SJSA1 (cell line): ENCODE data around the gene GRB10. TPM values are rescaled to one million over a fixed set of nuclear protein-coding genes. Genes with fewer than 3 reads are reported as not detected.
A peak's percentile ranks its signal among the peaks of the same experiment; 100 is the strongest.

Source experiments
- DNase-seq, 2 experiments: peaks; one replicate each; pipeline ENCODE4 v3.0.0-alpha.2; 2015 to 2020; ENCODE audit warnings: low spot score in 2 of 2, low read depth in 1 of 2
- H3K27ac ChIP-seq: fragments of 250-450 bp; sonication (Bioruptor Pico); 2 replicates; pipeline ENCODE4 v1.5.1; 2020; ENCODE audit warnings: mild to moderate bottlenecking, moderate library complexity
- H3K27me3 ChIP-seq: fragments of 250-450 bp; sonication (Bioruptor Pico); replicated peaks from 2 replicates; pipeline ENCODE4 v1.5.1; 2020; ENCODE audit warnings: mild to moderate bottlenecking, moderate library complexity
- H3K36me3 ChIP-seq: fragments of 250-450 bp; sonication (Bioruptor Pico); 2 replicates; pipeline ENCODE4 v1.5.1; 2020; ENCODE audit warnings: mild to moderate bottlenecking
- H3K4me1 ChIP-seq: fragments of 250-450 bp; sonication (Bioruptor Pico); replicated peaks from 2 replicates; pipeline ENCODE4 v1.6.1; 2021; ENCODE audit warnings: mild to moderate bottlenecking
- H3K4me3 ChIP-seq: fragments of 250-450 bp; sonication (Bioruptor Pico); 2 replicates; pipeline ENCODE4 v1.5.1; 2020; ENCODE audit warnings: mild to moderate bottlenecking
- H3K9me3 ChIP-seq: fragments of 250-450 bp; sonication (Bioruptor Pico); replicated peaks from 2 replicates; pipeline ENCODE4 v1.5.1; 2020; ENCODE audit warnings: mild to moderate bottlenecking
- total RNA-seq: library from RNA; depleted of rRNA; stranded (reverse); fragments of >200 nt; shearing (Covaris generic); gene quantifications from 2 replicates; pipeline ENCODE4 v1.2.3, GENCODE V29; 2014

The GRB10 gene
- total RNA-seq, 1 experiment from 2014 or later: 3.3 TPM

DNA sequence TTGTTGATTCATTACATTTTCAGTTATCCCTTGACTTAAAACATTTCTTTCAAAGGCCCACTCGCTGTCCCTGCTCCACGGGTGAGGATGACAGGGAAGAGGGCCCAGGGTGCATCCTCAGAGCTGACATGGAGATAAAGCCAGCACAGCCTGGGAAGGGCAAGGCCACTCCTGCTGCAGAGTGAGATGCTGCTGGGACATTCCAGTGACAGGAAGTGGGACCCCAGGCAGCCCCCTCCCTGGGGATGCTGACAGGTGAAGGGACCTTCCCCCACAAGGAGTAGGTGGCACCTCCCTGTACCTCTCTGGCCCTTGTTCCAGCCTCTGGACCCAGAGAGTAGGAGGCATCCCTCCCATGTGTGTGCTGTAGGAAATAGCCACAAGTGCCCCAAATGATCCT lies 119.7 kb downstream of the GRB10 start:
- H3K27me3 ChIP-seq: no peaks in the 10 kb centered on the region
- no peak overlapping the region for H3K27ac ChIP-seq
- no peaks in the 10 kb centered on the region for H3K36me3 ChIP-seq
- no peaks in the 10 kb centered on the region for H3K9me3 ChIP-seq
- peak in 1 of 2 experiments; percentile 26 for DNase-seq
- H3K4me1 ChIP-seq: peaks cover 16% of the 10 kb centered on the region
- H3K4me3 ChIP-seq: no peak overlapping the region

DNA sequence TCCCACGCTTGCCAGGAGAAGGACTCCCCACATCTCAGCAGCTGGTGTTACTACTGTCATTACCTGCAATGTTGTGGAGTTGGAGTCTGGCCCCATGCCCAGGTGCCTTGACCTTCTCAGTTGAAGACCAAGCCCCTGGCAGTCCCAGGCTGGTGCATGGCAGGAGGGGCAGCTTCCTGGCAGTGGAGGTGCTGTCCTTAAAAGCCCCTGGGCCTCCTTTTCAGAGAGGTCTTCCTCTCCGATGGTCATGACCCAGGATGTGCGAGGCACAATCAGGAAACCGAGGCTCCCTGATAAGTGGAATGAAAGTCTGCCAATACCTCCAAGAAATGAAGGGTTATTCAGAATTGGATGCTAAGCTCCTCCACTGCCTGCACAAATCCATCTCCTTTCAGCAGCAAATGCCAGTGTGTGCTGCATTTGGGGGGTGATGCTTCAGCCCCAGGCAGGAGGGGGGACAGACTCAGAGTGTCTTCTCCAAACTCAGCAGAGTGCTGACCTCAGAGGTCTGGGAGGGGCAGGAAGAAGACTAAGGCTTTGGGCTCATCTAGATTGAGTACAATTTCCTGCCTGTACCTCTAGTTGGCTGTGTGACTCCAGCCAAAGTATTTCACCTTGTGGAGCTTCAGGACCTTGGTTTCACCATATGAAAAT lies 120.5 kb downstream of the GRB10 start:
- Histone ChIP-seq H3K4me3 (no peak overlapping the region), H3K9me3 (no peaks in the 10 kb centered on the region), H3K4me1 (peaks cover 16% of the 10 kb centered on the region), H3K27me3 (no peaks in the 10 kb centered on the region), H3K27ac (no peak overlapping the region), H3K36me3 (no peaks in the 10 kb centered on the region)
- no peak for DNase-seq

DNA sequence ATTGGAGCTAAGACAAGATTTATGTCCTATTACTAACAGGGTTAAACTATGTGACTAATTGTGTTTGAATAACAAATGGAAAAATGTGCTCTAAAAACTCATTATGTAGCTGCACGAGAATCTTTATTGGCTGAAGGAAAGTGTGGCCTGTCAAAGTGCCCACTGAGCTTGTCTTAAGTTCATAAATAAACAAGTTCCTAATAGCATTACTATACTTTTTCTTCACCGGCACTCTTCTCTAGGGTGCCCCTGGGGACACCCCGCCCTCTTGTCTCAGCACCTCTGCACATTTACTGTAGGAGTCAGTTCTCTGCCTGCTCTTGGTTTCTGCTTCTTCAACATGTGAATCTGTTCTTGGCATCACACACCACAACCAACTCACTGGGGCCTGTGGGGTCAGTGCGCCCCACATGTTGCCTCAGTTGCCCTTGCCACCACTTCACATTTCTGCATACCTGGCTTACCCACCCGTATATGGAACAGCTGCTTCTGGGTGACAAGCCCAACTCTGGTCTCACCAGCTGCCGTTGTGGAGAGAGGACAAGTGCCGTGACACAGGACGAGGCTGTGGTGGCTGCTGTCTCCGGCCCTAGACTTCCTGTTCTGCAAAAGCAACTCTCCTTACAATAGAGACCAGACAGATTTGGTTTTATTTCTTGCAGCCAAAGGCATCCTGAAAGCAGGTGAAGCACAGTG lies 121.2 kb downstream of the GRB10 start:
- Histone ChIP-seq H3K4me3 (no peak overlapping the region), H3K9me3 (no peaks in the 10 kb centered on the region), H3K27ac (no peak overlapping the region), H3K36me3 (no peaks in the 10 kb centered on the region), H3K4me1 (peaks cover 16% of the 10 kb centered on the region), H3K27me3 (no peaks in the 10 kb centered on the region)
- DNase-seq: no peak

- Histone ChIP-seq H3K27me3 (no peaks in the 10 kb centered on the region), H3K4me1 (peaks cover 16% of the 10 kb centered on the region), H3K9me3 (no peaks in the 10 kb centered on the region), H3K36me3 (no peaks in the 10 kb centered on the region), H3K27ac (no peak overlapping the region), H3K4me3 (no peak overlapping the region)
- DNase-seq: no peak
These were observed 121.9 kb downstream of the GRB10 start for GRCh38 chr7:50660830-50661175.

GRCh38 chr7:50660040-50660829 lies 122.5 kb downstream of the GRB10 start:
- Histone ChIP-seq H3K4me1 (peaks cover 12% of the 10 kb centered on the region), H3K4me3 (no peak overlapping the region), H3K9me3 (no peaks in the 10 kb centered on the region), H3K27me3 (no peaks in the 10 kb centered on the region), H3K27ac (no peak overlapping the region), H3K36me3 (no peaks in the 10 kb centered on the region)
- peak in 1 of 2 experiments; percentile 31 for DNase-seq

GRCh38 chr7:50659329-50659965 lies 123.2 kb downstream of the GRB10 start:
- Histone ChIP-seq H3K36me3 (no peaks in the 10 kb centered on the region), H3K27me3 (no peaks in the 10 kb centered on the region), H3K27ac (no peak overlapping the region), H3K9me3 (no peaks in the 10 kb centered on the region), H3K4me3 (no peak overlapping the region), H3K4me1 (peaks cover 4% of the 10 kb centered on the region)
- peak in 1 of 2 experiments; percentile 26 for DNase-seq

- Histone ChIP-seq H3K36me3 (no peaks in the 10 kb centered on the region), H3K27me3 (no peaks in the 10 kb centered on the region), H3K4me3 (no peak overlapping the region), H3K9me3 (no peaks in the 10 kb centered on the region), H3K4me1 (no peaks in the 10 kb centered on the region), H3K27ac (no peak overlapping the region)
- no peak for DNase-seq
These were observed 124.0 kb downstream of the GRB10 start for GRCh38 chr7:50658696-50659095.

DNA sequence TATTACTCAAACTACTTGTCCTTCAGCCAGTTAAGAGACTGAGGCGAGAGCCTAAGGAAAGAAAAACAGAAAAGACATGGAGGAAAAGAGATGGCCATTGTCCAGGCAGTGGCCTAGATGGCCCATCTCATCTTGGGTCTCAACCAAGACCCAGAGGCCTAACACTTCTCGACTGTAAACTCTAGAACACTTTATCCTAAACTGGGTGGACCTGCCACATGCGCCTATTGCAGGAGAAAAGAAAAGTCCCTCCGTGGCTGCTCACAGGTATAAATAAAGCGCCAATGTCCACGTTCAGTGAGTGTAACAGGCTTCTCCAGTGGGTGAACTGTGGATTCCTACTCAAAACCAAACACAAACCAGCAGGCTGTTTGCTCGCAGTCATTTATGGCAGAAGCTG lies 124.8 kb downstream of the GRB10 start:
- Histone ChIP-seq H3K36me3 (no peaks in the 10 kb centered on the region), H3K9me3 (no peaks in the 10 kb centered on the region), H3K4me3 (no peak overlapping the region), H3K27ac (no peak overlapping the region), H3K27me3 (no peaks in the 10 kb centered on the region), H3K4me1 (no peaks in the 10 kb centered on the region)
- no peak for DNase-seq

DNA sequence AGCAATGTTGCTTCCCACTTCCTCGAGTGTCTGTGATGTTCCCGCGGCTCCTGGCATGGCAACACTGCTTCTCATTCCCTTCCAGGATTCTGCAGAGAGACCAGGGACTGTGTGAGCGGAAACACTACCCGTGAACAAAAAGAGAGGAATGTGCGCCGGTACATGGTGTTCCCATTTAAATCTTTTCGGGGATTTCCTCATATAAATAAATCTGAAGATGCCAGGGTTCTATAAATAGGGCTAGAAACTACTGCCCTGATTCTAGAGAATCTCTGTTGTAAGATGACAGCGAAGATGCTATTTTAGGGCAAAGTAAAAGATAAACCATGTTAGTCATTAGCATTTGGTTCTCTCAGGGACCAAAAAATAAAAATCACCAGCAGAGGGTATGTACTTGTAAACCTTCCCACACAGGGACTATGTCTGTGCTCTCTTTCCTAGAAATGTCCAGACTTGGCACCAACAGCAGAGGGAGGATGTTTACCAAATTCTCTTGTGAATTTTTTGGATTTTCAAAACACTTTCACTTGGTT lies 125.3 kb downstream of the GRB10 start:
- Histone ChIP-seq H3K4me3 (no peak overlapping the region), H3K27ac (no peak overlapping the region), H3K36me3 (no peaks in the 10 kb centered on the region), H3K27me3 (no peaks in the 10 kb centered on the region), H3K9me3 (no peaks in the 10 kb centered on the region), H3K4me1 (no peaks in the 10 kb centered on the region)
- no peak for DNase-seq

GRCh38 chr7:50656141-50656895 lies 126.4 kb downstream of the GRB10 start:
- H3K27ac ChIP-seq: no peak overlapping the region
- DNase-seq: peak in 1 of 2 experiments; percentile 28
- no peak overlapping the region for H3K4me3 ChIP-seq

DNA sequence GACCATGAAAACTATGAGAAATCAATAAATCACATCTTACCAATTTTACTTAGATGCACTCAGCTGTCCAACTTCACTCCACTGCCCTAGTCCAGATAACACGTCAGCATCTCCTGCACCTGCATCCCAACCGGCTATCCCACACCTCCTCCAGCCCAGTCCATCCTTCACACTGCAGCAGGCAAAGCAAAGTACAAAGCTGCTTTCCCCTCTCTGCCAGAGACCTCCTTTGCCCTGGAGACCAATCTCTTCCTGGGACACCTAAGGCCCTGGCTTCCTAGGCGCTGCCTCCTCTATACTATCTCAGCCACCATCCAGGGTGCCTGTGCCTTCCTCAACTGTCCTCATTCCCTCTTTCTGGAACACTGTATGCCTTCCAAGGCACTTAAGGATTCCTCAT lies 127.2 kb downstream of the GRB10 start:
- Histone ChIP-seq H3K36me3 (no peaks in the 10 kb centered on the region), H3K27me3 (no peaks in the 10 kb centered on the region), H3K4me3 (no peak overlapping the region), H3K27ac (no peak overlapping the region), H3K4me1 (no peaks in the 10 kb centered on the region), H3K9me3 (no peaks in the 10 kb centered on the region)
- no peak for DNase-seq

More at GRCh38 chr7:50656141-50656895, 126.4 kb downstream of the GRB10 start:
- no peaks in the 10 kb centered on the region for H3K27me3 ChIP-seq
- H3K4me1 ChIP-seq: no peaks in the 10 kb centered on the region
- no peaks in the 10 kb centered on the region for H3K36me3 ChIP-seq
- no peaks in the 10 kb centered on the region for H3K9me3 ChIP-seq

DNA sequence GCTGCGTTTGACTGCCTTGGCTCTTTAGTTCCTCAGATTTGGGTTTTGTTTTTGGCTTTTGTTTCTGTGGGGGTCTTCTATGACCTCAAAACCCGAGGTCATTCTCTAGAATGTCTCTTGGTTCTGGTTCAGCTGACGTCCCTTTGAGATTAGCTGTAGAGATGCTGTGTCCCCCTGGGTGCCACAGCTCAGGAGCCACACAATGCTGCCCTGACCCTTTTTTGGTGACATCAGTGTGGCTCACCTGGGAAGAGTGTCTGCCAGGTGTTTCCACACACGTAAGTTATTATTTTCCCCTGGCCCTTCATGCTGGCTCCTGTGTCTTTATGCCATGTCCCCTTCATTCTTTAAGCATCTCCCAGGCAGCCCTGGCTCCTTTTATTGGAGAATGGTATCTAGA lies 127.7 kb downstream of the GRB10 start:
- Histone ChIP-seq H3K36me3 (no peaks in the 10 kb centered on the region), H3K4me1 (no peaks in the 10 kb centered on the region), H3K27me3 (no peaks in the 10 kb centered on the region), H3K4me3 (no peak overlapping the region), H3K9me3 (no peaks in the 10 kb centered on the region), H3K27ac (no peak overlapping the region)
- no peak for DNase-seq

DNA sequence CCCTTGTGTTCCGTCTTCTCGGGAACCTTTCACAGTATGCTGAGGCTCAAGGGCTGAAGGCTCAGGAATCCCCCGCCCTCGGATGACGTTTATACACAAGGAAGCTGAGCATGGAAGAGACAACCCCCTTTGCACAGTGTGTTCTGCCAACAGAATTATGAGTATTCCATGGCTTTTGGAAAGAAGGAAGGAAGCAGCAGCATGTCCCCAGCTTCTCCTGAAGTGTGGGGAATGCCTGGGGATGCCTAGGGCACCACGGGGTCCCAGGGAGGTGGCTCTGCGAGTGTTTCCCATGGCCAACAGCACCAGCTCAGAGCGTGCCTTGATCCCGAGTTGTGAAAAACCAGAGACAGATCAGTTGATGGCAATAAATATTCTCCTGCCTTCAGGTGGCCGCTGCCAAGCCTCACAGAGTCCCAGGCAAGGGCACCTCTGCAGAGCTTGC lies 128.7 kb downstream of the GRB10 start:
- no peak for DNase-seq
- Histone ChIP-seq H3K36me3 (no peaks in the 10 kb centered on the region), H3K9me3 (no peaks in the 10 kb centered on the region), H3K27me3 (no peaks in the 10 kb centered on the region), H3K4me1 (no peaks in the 10 kb centered on the region), H3K4me3 (no peak overlapping the region), H3K27ac (no peak overlapping the region)
